C4-2B (cell line): Measurements from ENCODE around the gene MOXD1.

Experiments
- ZFX ChIP-seq: fragments of 450-650 bp; IDR thresholded peaks from 2 replicates; pipeline ENCODE4 v1.6.1; 2017
- TF ChIP-seq, protein P1 (sequence below): fragments of 450-650 bp; conservative IDR thresholded peaks from 2 replicates; pipeline ENCODE4 v1.5.1; 2017; ENCODE audit warnings: mild to moderate bottlenecking

DNA sequence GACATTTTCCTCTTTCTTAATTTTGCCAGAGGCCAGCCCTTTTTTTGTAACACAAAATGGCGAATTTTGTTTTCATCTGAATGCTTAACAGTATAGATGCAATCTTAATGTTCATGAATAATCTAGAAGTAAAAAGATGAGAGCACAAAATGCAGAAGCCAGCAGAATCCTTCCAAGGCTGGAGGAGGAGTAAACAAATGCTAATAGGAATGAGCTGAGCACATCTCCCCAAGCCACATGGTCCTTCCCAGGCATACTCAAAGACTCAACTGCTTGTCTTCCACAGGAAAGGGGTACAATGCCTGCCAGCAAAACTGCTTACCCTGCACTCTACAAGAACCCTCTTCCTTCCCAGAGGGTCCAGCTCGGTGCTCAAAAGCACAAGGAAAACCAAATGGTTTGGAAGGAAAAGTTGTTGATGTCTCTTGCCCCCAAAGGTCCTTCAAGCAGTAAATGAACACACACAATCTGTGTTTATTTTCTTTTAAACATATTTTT, 155.1 kb downstream of the MOXD1 start:
- TF ChIP-seq, protein P1, sequence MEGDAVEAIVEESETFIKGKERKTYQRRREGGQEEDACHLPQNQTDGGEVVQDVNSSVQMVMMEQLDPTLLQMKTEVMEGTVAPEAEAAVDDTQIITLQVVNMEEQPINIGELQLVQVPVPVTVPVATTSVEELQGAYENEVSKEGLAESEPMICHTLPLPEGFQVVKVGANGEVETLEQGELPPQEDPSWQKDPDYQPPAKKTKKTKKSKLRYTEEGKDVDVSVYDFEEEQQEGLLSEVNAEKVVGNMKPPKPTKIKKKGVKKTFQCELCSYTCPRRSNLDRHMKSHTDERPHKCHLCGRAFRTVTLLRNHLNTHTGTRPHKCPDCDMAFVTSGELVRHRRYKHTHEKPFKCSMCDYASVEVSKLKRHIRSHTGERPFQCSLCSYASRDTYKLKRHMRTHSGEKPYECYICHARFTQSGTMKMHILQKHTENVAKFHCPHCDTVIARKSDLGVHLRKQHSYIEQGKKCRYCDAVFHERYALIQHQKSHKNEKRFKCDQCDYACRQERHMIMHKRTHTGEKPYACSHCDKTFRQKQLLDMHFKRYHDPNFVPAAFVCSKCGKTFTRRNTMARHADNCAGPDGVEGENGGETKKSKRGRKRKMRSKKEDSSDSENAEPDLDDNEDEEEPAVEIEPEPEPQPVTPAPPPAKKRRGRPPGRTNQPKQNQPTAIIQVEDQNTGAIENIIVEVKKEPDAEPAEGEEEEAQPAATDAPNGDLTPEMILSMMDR: no peak
- TF ChIP-seq ZFX: no peak
